ENCODE results near the gene TIGD6. TPM values are rescaled to one million over a fixed set of nuclear protein-coding genes. Genes with fewer than 3 reads are reported as not detected.

The TIGD6 gene
- total RNA-seq, 4 donors from 2014 or later: 0.62 to 3.0 (median 2.3) TPM

- ATAC-seq (no peak), DNase-seq (no peak)
- Histone ChIP-seq H3K4me1 (peaks cover 0 to 14% of the 10 kb centered on the region in 2 donors), H3K9me3 (no peaks in the 10 kb centered on the region), H3K36me3 (peaks cover 3 to 84% of the 10 kb centered on the region in 2 donors), H3K27ac (no peak overlapping the region), H3K27me3 (no peaks in the 10 kb centered on the region), H3K4me3 (no peak overlapping the region)
- intact Hi-C loops (cut with DNase I; ENCODE audit: low total_unique reads) (no loop called here), in situ Hi-C loops (cut with MboI; ENCODE audit: low sequenced_read_pairs in 4 of 4) (no loop called here)
- TF ChIP-seq POLR2A (IDR thresholded peaks at IDR 0.05) (no peak), CTCF (IDR thresholded peaks at IDR 0.05 in 4 of 5, conservative IDR thresholded peaks at IDR 0.05 in 1 of 5) (no peak)
These were observed 16.1 kb upstream of the TIGD6 start for GRCh38 chr5:150016537-150016936.

GRCh38 chr5:150015415-150015814 is 15.0 kb upstream of the TIGD6 start:
- Histone ChIP-seq H3K27me3 (no peaks in the 10 kb centered on the region), H3K36me3 (peaks cover 3 to 90% of the 10 kb centered on the region in 2 donors), H3K27ac (no peak overlapping the region), H3K4me1 (peaks cover 0 to 4% of the 10 kb centered on the region in 2 donors), H3K4me3 (no peak overlapping the region), H3K9me3 (no peaks in the 10 kb centered on the region)
- ATAC-seq (no peak), DNase-seq (no peak)
- intact Hi-C loops (cut with DNase I; ENCODE audit: low total_unique reads) (no loop called here), in situ Hi-C loops (cut with MboI; ENCODE audit: low sequenced_read_pairs in 4 of 4) (no loop called here)
- no peak for TF ChIP-seq POLR2A (IDR thresholded peaks at IDR 0.05)
- TF ChIP-seq CTCF (IDR thresholded peaks at IDR 0.05 in 4 of 5, conservative IDR thresholded peaks at IDR 0.05 in 1 of 5): no peak

GRCh38 chr5:150014456-150014855 is 14.0 kb upstream of the TIGD6 start:
- Histone ChIP-seq H3K4me3 (no peak overlapping the region), H3K27ac (no peak overlapping the region), H3K4me1 (no peaks in the 10 kb centered on the region), H3K36me3 (peaks cover 3 to 90% of the 10 kb centered on the region in 2 donors), H3K9me3 (no peaks in the 10 kb centered on the region), H3K27me3 (no peaks in the 10 kb centered on the region)
- intact Hi-C loops (cut with DNase I; ENCODE audit: low total_unique reads) (no loop called here), in situ Hi-C loops (cut with MboI; ENCODE audit: low sequenced_read_pairs in 4 of 4) (no loop called here)
- no peak for DNase-seq
- TF ChIP-seq CTCF (IDR thresholded peaks at IDR 0.05 in 4 of 5, conservative IDR thresholded peaks at IDR 0.05 in 1 of 5) (no peak), POLR2A (IDR thresholded peaks at IDR 0.05) (no peak)
- ATAC-seq: no peak

GRCh38 chr5:150013931-150014330 is 13.5 kb upstream of the TIGD6 start:
- in situ Hi-C loops (cut with MboI; ENCODE audit: low sequenced_read_pairs in 4 of 4) (no loop called here), intact Hi-C loops (cut with DNase I; ENCODE audit: low total_unique reads) (no loop called here)
- DNase-seq (no peak), ATAC-seq (no peak)
- Histone ChIP-seq H3K27me3 (no peaks in the 10 kb centered on the region), H3K27ac (no peak overlapping the region), H3K9me3 (no peaks in the 10 kb centered on the region), H3K4me1 (no peaks in the 10 kb centered on the region), H3K36me3 (peaks cover 3 to 89% of the 10 kb centered on the region in 2 donors), H3K4me3 (no peak overlapping the region)
- no peak for TF ChIP-seq POLR2A (IDR thresholded peaks at IDR 0.05)
- no peak for TF ChIP-seq CTCF (IDR thresholded peaks at IDR 0.05 in 4 of 5, conservative IDR thresholded peaks at IDR 0.05 in 1 of 5)
